Measurements from ENCODE around the gene PCDHB4.
"Not testable (repeated sequence)": the region's sequence is repeated elsewhere in the genome, so short reads cannot be mapped to it uniquely, and the experiment has no call there.

Gene PCDHB4

GRCh38 chr5:141101059-141101458, 20.6 kb upstream of the PCDHB4 start:
- Histone ChIP-seq H3K27ac (ENCODE audit: low read depth, low read length) (no peak overlapping the region), H3K36me3 (ENCODE audit: control insufficient read depth in 5 of 5, insufficient read depth in 5 of 5, low read length in 5 of 5) (no peaks in the 10 kb centered on the region), H3K9me3 (ENCODE audit: control insufficient read depth in 5 of 5, low read length in 5 of 5) (peaks cover 4 to 23% (median 14%) of the 10 kb centered on the region in 5 donors), H3K9ac (ENCODE audit: low read length in 5 of 5) (no peak overlapping the region), H3K4me1 (ENCODE audit: control insufficient read depth in 5 of 5, insufficient read depth in 5 of 5, low read length in 5 of 5) (peaks cover 0 to 8% (median 0%) of the 10 kb centered on the region in 5 donors), H3K27me3 (ENCODE audit: control insufficient read depth in 5 of 5, insufficient read depth in 4 of 5, low read length in 5 of 5) (peaks cover 0 to 9% (median 0%) of the 10 kb centered on the region in 5 donors), H3K4me3 (ENCODE audit: low read depth in 1 of 5, low read length in 5 of 5) (peak overlapping the region; percentile 56 to 67 (median 66))

DNA sequence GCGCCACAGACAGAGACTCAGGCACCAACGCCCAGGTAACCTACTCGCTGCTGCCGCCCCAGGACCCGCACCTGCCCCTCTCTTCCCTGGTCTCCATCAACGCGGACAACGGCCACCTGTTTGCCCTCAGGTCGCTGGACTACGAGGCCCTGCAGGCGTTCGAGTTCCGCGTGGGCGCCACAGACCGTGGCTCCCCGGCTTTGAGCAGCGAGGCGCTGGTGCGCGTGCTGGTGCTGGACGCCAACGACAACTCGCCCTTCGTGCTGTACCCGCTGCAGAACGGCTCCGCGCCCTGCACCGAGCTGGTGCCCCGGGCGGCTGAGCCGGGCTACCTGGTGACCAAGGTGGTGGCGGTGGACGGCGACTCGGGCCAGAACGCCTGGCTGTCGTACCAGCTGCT, 19.5 kb upstream of the PCDHB4 start:
- H3K9ac ChIP-seq (ENCODE audit: low read length in 5 of 5); H3K27ac ChIP-seq (ENCODE audit: low read depth, low read length); H3K27me3 ChIP-seq (ENCODE audit: control insufficient read depth in 5 of 5, insufficient read depth in 4 of 5, low read length in 5 of 5); H3K4me1 ChIP-seq (ENCODE audit: control insufficient read depth in 5 of 5, insufficient read depth in 5 of 5, low read length in 5 of 5); H3K36me3 ChIP-seq (ENCODE audit: control insufficient read depth in 5 of 5, insufficient read depth in 5 of 5, low read length in 5 of 5); H3K4me3 ChIP-seq (ENCODE audit: low read depth in 1 of 5, low read length in 5 of 5): not testable (repeated sequence)
- peaks cover 4 to 23% (median 13%) of the 10 kb centered on the region in 5 donors for H3K9me3 ChIP-seq (ENCODE audit: control insufficient read depth in 5 of 5, low read length in 5 of 5)

GRCh38 chr5:141102471-141102870, 19.1 kb upstream of the PCDHB4 start:
- not testable (repeated sequence) for H3K27me3 ChIP-seq (ENCODE audit: control insufficient read depth in 5 of 5, insufficient read depth in 4 of 5, low read length in 5 of 5); H3K4me3 ChIP-seq (ENCODE audit: low read depth in 1 of 5, low read length in 5 of 5); H3K9ac ChIP-seq (ENCODE audit: low read length in 5 of 5); H3K36me3 ChIP-seq (ENCODE audit: control insufficient read depth in 5 of 5, insufficient read depth in 5 of 5, low read length in 5 of 5); H3K4me1 ChIP-seq (ENCODE audit: control insufficient read depth in 5 of 5, insufficient read depth in 5 of 5, low read length in 5 of 5); H3K27ac ChIP-seq (ENCODE audit: low read depth, low read length)
- H3K9me3 ChIP-seq (ENCODE audit: control insufficient read depth in 5 of 5, low read length in 5 of 5) = peaks cover 4 to 23% (median 13%) of the 10 kb centered on the region in 5 donors

- H3K36me3 ChIP-seq (ENCODE audit: control insufficient read depth in 5 of 5, insufficient read depth in 5 of 5, low read length in 5 of 5) = no peaks in the 10 kb centered on the region
- no peak overlapping the region for H3K9ac ChIP-seq (ENCODE audit: low read length in 5 of 5)
- peaks cover 0 to 7% (median 0%) of the 10 kb centered on the region in 5 donors for H3K4me1 ChIP-seq (ENCODE audit: control insufficient read depth in 5 of 5, insufficient read depth in 5 of 5, low read length in 5 of 5)
- H3K4me3 ChIP-seq (ENCODE audit: low read depth in 1 of 5, low read length in 5 of 5) = no peak overlapping the region
- peaks cover 2 to 27% (median 15%) of the 10 kb centered on the region in 5 donors for H3K9me3 ChIP-seq (ENCODE audit: control insufficient read depth in 5 of 5, low read length in 5 of 5)
- H3K27me3 ChIP-seq (ENCODE audit: control insufficient read depth in 5 of 5, insufficient read depth in 4 of 5, low read length in 5 of 5) = peaks cover 0 to 4% (median 0%) of the 10 kb centered on the region in 5 donors
- no peak overlapping the region for H3K27ac ChIP-seq (ENCODE audit: low read depth, low read length)
Measured at GRCh38 chr5:141105350-141105749, 16.3 kb upstream of the PCDHB4 start.

GRCh38 chr5:141119250-141119649, 2.4 kb upstream of the PCDHB4 start:
- Histone ChIP-seq H3K9ac (ENCODE audit: low read length in 5 of 5) (no peak overlapping the region), H3K27me3 (ENCODE audit: control insufficient read depth in 5 of 5, insufficient read depth in 4 of 5, low read length in 5 of 5) (no peaks in the 10 kb centered on the region), H3K4me3 (ENCODE audit: low read depth in 1 of 5, low read length in 5 of 5) (no peak overlapping the region), H3K4me1 (ENCODE audit: control insufficient read depth in 5 of 5, insufficient read depth in 5 of 5, low read length in 5 of 5) (peaks cover 0 to 6% (median 0%) of the 10 kb centered on the region in 5 donors), H3K9me3 (ENCODE audit: control insufficient read depth in 5 of 5, low read length in 5 of 5) (peaks cover 10 to 29% (median 20%) of the 10 kb centered on the region in 5 donors), H3K27ac (ENCODE audit: low read depth, low read length) (no peak overlapping the region), H3K36me3 (ENCODE audit: control insufficient read depth in 5 of 5, insufficient read depth in 5 of 5, low read length in 5 of 5) (no peaks in the 10 kb centered on the region)

DNA sequence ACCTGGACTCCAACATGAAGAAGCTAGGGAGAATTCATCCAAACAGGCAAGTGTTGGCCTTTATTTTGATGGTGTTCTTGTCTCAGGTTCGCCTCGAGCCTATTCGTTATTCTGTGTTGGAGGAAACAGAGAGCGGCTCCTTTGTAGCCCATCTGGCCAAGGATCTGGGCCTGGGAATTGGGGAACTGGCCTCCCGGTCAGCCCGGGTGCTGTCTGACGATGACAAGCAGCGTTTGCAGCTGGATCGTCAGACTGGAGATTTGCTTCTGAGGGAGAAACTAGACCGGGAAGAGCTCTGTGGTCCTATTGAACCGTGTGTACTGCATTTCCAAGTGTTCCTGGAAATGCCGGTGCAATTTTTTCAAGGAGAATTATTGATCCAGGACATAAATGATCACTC, 367 bp downstream of the PCDHB4 start:
- Histone ChIP-seq H3K9me3 (ENCODE audit: control insufficient read depth in 5 of 5, low read length in 5 of 5) (peaks cover 4 to 24% (median 13%) of the 10 kb centered on the region in 5 donors), H3K27me3 (ENCODE audit: control insufficient read depth in 5 of 5, insufficient read depth in 4 of 5, low read length in 5 of 5) (no peaks in the 10 kb centered on the region), H3K36me3 (ENCODE audit: control insufficient read depth in 5 of 5, insufficient read depth in 5 of 5, low read length in 5 of 5) (no peaks in the 10 kb centered on the region), H3K4me3 (ENCODE audit: low read depth in 1 of 5, low read length in 5 of 5) (peak overlapping the region; percentile 35 to 74 (median 60)), H3K9ac (ENCODE audit: low read length in 5 of 5) (peak overlapping the region in 2 of 5 donors; percentile 6 to 38), H3K4me1 (ENCODE audit: control insufficient read depth in 5 of 5, insufficient read depth in 5 of 5, low read length in 5 of 5) (peaks cover 0 to 6% (median 0%) of the 10 kb centered on the region in 5 donors), H3K27ac (ENCODE audit: low read depth, low read length) (no peak overlapping the region)

GRCh38 chr5:141123396-141124135, 1.9 kb downstream of the PCDHB4 start:
- H3K9me3 ChIP-seq (ENCODE audit: control insufficient read depth in 5 of 5, low read length in 5 of 5) = peaks cover 4 to 22% (median 13%) of the 10 kb centered on the region in 5 donors
- not testable (repeated sequence) for H3K27ac ChIP-seq (ENCODE audit: low read depth, low read length); H3K4me3 ChIP-seq (ENCODE audit: low read depth in 1 of 5, low read length in 5 of 5); H3K27me3 ChIP-seq (ENCODE audit: control insufficient read depth in 5 of 5, insufficient read depth in 4 of 5, low read length in 5 of 5); H3K9ac ChIP-seq (ENCODE audit: low read length in 5 of 5); H3K4me1 ChIP-seq (ENCODE audit: control insufficient read depth in 5 of 5, insufficient read depth in 5 of 5, low read length in 5 of 5); H3K36me3 ChIP-seq (ENCODE audit: control insufficient read depth in 5 of 5, insufficient read depth in 5 of 5, low read length in 5 of 5)

GRCh38 chr5:141127305-141127704, 5.7 kb downstream of the PCDHB4 start:
- H3K27ac ChIP-seq (ENCODE audit: low read depth, low read length) = no peak overlapping the region
- H3K9me3 ChIP-seq (ENCODE audit: control insufficient read depth in 5 of 5, low read length in 5 of 5) = peaks cover 0 to 10% (median 7%) of the 10 kb centered on the region in 5 donors
- no peaks in the 10 kb centered on the region for H3K4me1 ChIP-seq (ENCODE audit: control insufficient read depth in 5 of 5, insufficient read depth in 5 of 5, low read length in 5 of 5)
- H3K9ac ChIP-seq (ENCODE audit: low read length in 5 of 5) = no peak overlapping the region
- no peaks in the 10 kb centered on the region for H3K36me3 ChIP-seq (ENCODE audit: control insufficient read depth in 5 of 5, insufficient read depth in 5 of 5, low read length in 5 of 5)
- H3K27me3 ChIP-seq (ENCODE audit: control insufficient read depth in 5 of 5, insufficient read depth in 4 of 5, low read length in 5 of 5) = no peaks in the 10 kb centered on the region
- H3K4me3 ChIP-seq (ENCODE audit: low read depth in 1 of 5, low read length in 5 of 5) = no peak overlapping the region

DNA sequence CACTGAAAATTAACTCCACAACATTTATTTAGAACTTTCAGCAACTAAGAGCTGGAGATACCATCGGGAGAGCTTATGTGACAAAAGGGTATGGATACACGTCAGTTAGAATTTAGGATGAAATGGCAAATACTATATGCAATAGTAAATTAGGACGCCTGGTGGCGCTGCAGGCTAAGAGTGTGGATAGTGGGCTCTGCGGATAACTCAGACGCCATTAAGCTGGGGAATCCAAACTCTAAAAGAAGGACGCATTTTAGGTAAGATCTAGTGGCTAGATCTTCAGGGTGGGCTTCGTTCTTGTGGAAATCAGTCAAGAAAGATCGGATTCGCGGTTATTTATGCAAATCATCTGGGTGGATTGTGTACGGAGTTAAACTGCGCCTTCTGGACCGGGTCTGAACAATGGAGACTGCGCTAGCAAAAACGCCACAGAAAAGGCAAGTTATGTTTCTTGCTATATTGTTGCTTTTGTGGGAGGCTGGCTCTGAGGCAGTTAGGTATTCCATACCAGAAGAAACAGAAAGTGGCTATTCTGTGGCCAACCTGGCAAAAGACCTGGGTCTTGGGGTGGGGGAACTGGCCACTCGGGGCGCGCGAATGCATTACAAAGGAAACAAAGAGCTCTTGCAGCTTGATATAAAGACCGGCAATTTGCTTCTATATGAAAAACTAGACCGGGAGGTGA, 13.6 kb downstream of the PCDHB4 start, which contains the start of gene PCDHB5:
PCDHB5 (plus strand) TSS at position 177 of the 688 bp plus-strand sequence; CDS start at position 406, 229 bp downstream.
- Histone ChIP-seq H3K27me3 (ENCODE audit: control insufficient read depth in 5 of 5, insufficient read depth in 4 of 5, low read length in 5 of 5) (no peaks in the 10 kb centered on the region), H3K4me1 (ENCODE audit: control insufficient read depth in 5 of 5, insufficient read depth in 5 of 5, low read length in 5 of 5) (peaks cover 0 to 3% (median 0%) of the 10 kb centered on the region in 5 donors), H3K9me3 (ENCODE audit: control insufficient read depth in 5 of 5, low read length in 5 of 5) (peaks cover 20 to 52% (median 50%) of the 10 kb centered on the region in 5 donors), H3K36me3 (ENCODE audit: control insufficient read depth in 5 of 5, insufficient read depth in 5 of 5, low read length in 5 of 5) (no peaks in the 10 kb centered on the region), H3K27ac (ENCODE audit: low read depth, low read length) (no peak within 1 kb of the TSS), H3K4me3 (ENCODE audit: low read depth in 1 of 5, low read length in 5 of 5) (peak within 1 kb of the TSS; percentile 51 to 70 (median 58)), H3K9ac (ENCODE audit: low read length in 5 of 5) (peak within 1 kb of the TSS in 1 of 5 donors; percentile 59)

- Histone ChIP-seq H3K4me1 (ENCODE audit: control insufficient read depth in 5 of 5, insufficient read depth in 5 of 5, low read length in 5 of 5) (peaks cover 0 to 3% (median 0%) of the 10 kb centered on the region in 5 donors), H3K27ac (ENCODE audit: low read depth, low read length) (no peak overlapping the region), H3K4me3 (ENCODE audit: low read depth in 1 of 5, low read length in 5 of 5) (peak overlapping the region; percentile 51 to 70 (median 58)), H3K9me3 (ENCODE audit: control insufficient read depth in 5 of 5, low read length in 5 of 5) (peaks cover 20 to 56% (median 50%) of the 10 kb centered on the region in 5 donors), H3K36me3 (ENCODE audit: control insufficient read depth in 5 of 5, insufficient read depth in 5 of 5, low read length in 5 of 5) (no peaks in the 10 kb centered on the region), H3K9ac (ENCODE audit: low read length in 5 of 5) (no peak overlapping the region), H3K27me3 (ENCODE audit: control insufficient read depth in 5 of 5, insufficient read depth in 4 of 5, low read length in 5 of 5) (no peaks in the 10 kb centered on the region)
Measured at GRCh38 chr5:141135718-141136266, 14.2 kb downstream of the PCDHB4 start.

All from subcutaneous abdominal adipose tissue (tissue), 5 donors.